NCI-H2227 (cell line): Measurements from ENCODE around the gene BCAS1.

ENCODE experiments used
- DNase-seq: peaks from one replicate; lab custom pipeline; 2025; ENCODE audit not compliant: unreplicated experiment; lab: John Stamatoyannopoulos, UW

The BCAS1 gene

DNA sequence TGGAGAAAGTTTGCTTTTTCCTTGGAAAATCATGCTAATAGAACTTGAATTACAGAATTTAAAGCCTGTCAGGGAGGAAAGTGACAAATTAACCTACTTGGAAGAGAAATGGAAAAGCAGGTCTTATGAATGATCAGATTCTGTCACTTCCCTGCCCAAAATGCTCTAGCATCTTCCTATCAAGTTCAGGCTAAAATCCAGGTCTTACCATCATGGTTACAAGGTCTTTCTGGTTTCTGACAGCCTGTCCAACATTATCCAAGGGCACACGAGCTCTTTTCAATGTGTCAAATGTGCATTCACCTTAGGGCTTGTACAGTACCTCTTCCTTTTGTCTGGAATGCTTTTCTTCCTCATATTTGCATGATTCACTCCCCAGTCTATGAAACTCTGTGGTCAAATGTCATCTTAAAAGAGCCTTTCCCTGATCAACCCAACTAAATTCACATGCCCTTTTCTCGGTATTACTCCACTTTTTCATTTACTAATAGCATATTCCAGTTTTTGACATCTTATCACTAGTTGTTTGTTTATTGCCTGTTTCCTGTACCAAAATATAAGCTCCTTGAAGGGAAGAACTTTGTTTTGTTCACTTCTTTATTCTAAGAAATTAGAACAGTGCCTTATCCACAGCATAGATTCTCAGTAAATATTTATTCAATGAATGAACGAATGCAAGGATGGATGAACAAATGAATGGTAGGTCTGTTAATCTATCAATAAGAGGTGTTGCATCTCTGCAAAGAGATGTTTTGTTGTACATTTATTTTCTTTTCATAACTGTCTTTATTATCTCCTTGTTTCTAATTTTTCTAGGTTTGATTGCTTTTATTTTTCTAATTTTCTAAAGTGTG lies 139.5 kb downstream of the BCAS1 start:
- DNase-seq = no peak

DNA sequence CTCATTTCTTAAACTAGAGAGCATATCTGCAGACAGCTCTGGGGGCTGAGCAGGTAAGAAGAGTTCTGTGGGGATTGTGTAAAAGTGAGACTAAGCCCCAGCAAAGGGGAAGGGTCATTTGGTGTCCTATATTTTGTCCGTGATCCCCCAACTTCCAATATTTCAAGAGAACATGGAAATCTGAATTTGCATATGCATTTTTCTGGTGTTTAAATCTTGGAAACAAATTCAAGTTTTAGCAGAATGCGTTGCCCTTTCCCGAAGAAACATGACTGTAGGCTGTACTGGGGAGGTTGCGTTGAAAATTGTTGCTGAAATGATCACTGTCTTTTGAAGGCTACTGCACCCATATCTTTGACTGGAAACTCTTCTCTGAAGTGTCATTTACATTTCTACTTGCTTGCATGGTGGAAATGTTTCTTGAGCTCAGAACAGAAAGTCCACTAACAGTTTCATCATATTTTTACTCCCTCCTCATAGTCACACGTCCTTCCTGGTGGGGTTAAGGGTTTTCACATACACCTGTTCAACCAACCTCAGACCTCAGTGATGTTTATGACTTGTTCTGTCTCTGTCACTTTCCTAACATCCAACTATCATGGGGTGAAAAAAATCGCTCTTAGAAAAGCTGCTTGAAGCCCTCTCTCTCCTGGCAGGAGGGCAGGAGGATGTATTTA lies 140.3 kb downstream of the BCAS1 start:
- no peak for DNase-seq

DNA sequence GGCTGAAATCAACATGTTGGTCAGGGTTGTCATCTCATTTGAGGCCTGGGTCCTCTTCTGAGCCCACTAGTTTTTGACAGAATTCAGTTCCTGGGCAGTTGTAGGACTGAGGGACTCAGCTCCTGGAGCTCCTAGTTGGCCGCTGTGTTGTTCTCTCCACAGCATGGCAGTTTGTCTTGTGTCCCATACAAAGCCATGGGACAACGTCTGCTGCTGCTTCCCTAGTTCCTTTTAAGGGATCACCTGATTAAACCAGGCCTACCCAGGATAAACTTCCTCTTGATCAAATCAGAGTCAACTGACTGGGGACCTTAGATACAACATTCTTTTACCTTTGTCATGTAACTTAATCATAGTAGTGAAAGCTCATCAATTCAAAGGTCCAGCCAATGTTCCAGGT lies 141.0 kb downstream of the BCAS1 start:
- DNase-seq = no peak

DNA sequence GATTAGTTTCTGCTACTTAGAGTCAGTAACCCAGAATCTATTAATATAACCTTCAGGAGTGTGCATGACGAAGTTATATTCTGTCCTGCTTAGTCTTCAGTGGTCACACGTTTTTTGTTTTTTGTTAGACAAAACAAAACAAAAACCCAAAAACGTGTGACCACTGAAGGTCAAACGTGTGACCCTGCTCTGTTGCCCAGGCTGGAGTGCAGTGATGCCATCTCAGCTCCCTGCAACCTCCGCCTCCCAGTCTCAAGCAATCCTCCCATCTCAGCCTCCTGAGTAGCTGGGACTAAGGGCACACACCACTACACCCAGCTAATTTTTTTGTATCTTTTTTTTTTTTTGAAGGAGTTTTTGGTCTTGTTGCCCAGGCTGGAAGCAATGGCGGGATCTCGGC lies 142.4 kb downstream of the BCAS1 start:
- no peak for DNase-seq

DNA sequence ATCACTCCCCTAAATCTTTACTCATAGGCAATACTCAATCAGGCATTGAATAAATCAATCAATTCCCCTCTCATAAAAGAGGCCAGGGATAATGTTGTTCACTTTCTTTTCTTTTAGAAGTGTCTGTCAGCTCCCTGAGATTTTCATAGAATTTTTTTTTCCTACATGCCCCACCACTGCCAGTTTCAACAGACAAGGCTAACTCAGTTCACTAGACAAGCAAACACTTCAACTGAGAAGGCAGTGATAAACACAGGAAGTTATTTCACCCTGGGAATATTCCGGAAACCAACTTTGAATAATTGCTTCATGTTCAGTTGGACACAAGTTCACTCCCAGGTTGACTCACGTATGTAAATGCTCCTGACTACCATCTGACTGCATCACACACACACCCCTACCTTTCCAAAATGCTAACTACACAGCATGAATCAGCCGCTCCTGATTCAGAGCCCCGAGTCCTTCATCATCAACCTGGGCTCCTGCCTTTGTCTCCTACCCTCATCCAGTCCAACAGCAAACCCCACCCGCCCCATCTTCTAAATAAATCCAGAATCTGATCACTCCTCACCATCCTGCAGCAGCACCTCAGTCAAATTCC lies 143.9 kb downstream of the BCAS1 start:
- no peak for DNase-seq

DNA sequence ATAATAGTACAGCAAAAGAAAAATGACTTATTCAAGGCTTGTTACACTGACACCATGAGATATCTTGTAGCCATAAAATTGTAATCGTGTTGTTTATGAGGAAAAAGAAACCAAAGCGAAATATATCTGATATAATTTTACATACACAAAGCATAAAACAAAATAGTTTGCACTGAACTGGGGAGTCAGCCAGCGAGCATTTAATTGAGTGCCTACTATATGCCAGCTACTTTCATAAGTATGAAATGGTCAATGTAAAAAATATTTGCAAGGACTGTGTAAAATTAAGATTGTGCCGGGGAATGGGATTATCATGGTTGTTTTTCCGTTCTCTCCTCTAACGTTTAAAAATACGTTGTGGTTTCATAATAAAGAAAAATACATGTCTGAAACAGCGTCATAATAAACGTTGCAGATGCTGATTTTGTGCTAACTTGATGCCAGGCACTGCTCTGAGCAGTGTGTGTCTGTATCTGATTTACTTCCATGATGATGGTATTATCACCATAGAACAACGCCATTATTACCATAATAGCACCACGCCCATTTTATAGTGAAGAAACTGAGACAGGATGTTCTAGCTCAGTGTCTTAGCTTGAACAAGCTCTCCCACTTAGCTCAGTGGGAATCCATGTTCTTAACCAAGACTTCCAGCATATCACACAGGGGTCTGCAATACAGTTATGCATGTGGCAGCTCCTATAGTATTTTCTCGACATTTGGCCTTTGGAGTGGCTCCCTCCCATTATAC lies 144.6 kb downstream of the BCAS1 start:
- no peak for DNase-seq

DNA sequence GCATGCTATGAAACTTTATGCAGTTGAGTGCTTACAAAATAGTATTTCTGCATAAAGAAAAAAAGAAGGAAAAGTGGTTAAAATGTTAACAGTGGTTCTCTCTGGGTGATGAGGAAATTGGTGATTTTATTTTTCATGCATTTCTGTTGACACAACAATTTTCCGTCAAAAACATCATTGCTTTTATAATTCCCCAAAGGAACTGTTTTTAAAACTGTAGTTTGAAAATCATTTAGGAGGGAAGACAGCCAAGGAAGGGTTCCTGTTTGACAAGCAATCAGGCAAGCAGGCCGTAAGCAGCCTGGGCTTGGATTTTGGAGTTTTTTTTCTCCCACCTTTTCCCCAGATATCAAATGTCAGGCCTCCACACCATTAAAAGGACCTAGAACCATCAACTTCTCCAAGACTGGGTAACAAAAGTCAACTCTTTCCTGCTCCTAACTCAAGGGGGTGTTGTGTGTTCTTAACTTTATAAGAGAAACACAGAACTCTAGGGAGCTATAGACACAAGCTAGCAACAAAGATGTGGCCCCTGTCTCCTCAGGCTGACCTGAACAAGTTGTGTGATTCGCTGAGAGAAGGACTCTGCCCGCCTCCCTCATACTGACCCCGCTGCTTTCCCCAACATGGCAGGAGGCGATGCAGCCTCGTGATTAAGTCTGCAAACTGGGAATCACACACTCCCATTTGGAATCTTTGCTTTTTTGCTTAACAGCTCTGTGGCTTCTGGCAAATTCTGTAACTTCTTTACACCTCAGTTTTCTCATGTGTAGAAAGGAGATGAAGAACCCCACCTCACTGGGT lies 146.6 kb downstream of the BCAS1 start:
- DNase-seq = no peak

DNA sequence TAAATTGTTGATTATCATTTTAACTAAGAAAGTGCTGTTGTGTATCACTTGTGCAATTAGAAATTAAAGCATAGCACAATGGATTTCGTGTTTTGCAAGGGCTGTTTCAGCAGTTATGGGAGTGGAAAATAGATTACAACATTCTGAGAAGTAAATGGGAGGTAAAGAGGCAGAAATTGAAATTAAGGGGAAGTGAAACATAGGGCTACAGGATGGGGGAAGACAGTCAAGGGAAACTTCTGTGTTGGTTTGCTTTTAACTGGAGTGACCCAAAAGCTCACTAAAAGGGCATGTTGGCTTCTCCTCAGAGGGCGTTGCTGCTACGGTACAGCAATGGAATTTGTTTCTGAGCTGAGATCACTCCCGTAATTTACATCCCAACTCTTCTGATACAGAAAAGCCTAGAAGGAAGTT lies 147.5 kb downstream of the BCAS1 start:
- no peak for DNase-seq

DNA sequence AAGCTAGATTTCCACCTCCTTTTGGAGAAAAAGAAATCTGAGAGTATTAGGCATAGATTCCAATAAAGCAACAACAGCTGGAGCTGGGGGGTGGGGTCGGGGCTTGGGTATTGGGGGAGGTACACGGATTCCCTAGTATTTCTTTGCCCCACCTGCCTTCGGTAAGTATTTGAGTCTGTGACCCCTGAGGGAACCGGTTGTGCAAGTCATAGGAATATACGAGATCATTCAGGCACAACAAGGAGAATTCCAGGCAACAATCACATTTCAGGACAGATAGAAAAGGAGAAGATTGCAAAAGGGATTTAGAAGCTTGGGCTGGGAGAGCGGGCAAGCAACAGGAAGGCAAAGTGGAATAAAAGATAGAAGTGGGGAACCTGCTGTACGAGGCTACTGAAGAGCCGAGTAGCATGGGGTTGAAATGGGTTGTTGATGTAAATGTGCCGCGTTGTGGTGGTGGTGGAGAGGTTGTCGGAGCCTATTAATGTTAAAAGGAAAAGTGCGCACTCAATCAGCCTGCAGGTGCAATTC lies 148.9 kb downstream of the BCAS1 start:
- DNase-seq = no peak

DNA sequence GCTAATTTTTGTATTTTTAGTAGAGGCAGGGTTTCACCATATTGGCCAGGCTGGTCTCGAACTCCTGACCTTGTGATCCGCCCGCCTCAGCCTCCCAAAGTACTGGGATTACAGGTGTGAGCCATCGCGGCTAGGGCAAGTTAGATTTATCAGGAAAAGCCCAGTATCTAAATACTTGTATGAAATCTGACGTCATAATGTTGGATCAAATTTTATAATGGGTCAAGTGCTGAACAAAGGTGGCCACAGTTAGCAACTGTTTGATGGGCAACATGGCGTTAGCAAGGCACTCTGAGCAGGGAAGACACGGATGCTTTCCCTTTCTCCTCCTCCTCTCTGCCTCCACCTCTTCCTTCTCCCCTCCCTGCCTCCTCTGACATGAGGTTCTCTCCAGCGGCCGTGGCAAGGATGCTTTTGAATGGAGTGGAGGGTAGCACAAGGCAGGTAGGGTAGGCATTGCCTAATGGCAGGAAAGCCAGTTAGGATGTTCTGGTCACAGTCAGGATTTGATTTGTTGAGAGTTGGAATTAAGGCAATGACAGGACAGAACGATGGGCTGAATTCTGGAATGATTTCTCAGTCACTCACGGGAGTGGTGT lies 149.6 kb downstream of the BCAS1 start:
- no peak for DNase-seq

DNA sequence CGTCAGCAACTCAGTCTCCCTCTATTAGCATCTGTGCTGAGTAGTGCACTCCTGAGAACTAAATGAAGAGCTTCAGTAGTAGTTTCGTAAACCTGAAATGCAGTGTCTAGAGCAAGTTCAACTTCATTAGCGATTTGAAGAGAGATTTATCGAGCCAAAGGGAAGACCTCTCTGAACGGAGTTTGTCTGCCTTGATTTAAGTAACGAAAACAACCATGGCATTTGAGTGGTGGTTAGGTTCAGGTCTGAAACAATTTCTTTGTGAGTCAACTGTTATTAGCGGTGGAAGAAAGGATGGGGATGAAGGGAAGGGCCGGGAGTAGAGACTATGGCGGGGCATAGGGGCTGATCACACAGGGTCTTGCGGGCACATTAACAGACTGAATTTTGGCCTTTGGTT lies 150.5 kb downstream of the BCAS1 start:
- no peak for DNase-seq

DNA sequence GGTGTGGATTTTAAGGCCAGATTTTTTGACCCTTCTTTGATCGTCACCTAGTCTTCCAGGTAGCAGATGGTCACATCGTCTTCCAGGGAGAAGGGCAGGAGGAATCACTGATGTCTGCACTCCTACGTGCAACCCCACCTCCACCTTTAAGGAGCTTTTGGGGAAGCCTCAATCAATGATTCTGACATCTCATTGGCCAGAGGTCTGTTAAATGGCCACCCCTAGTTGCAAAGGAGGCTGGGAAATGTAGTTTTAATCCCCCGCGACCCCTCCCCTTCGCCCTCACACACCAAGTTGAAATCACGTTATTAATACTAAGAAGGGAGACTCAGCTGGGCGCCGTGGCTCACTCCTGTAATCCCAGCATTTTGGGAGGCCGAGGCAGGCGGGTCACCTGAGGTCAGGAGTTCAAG lies 151.4 kb downstream of the BCAS1 start:
- peak; percentile 21 for DNase-seq

DNA sequence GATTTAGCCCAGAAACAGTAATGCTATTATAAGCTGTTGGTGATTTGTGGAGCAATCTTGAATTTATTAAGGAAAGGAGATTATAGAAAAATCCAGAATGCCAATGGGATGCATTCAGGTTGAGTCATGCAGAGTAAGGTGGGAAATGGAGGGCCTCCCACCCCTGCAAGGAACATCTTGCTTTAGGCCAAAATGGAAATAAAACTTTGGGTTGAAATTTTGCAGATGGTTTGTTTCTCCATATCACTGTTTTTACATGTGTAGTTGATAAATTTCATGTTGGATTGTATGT lies 152.4 kb downstream of the BCAS1 start:
- no peak for DNase-seq

DNA sequence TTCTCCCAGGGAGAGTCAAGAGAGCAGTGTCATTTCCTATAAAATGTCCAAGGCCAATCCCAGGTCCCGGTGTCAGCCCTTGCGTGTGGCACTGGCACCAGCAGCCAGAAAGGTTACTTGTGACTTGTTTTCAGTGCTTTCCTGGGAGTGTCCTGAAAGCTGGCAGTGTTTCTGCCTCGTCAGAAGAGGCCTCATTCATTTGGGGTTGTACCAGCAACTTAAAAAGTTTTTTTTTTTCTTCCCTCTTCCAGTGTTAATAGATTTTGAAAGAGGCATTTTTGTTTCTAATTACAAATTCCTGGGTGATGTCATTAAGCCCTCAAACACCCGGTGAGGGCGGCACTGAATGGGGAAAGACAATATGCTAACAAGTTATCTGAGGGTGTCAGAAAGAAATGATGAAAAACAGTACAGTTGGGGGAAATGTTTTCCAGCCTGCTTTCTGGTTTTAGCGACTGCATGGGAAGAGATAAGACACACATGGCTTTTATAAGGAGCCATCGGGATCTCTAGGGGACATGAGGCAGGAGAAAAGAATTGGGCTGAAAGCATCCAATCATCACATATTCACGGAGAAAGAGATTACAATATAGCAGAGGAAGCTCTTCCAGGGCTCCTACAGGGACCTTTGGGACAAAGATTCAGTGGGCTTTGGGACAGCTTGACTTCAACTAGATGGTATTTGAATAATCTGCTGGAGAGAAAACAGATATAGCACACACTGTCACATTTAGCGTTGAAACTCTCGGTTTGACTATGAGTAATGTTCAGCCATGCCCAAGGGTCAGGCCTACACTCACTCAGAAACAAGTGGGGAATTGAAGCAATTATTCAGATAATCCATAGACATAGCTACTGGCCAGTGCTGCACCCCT lies 153.0 kb downstream of the BCAS1 start:
- DNase-seq = no peak

DNA sequence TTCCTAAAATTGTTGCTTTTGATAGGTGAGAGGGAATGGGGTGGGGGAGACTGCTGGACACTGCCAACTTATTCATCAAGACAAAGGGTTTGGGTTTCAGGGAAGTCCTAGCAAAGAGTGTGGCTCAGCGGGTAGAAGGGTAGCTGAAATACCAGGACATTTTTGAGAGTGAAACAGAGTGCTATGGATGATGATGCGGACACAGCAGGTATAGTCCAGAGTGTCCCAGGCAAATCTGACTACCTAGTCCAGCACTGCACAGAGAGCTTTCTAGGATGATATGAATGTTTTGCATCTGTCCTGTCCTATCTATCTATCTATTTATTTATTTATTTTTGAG lies 154.3 kb downstream of the BCAS1 start:
- DNase-seq = no peak

DNA sequence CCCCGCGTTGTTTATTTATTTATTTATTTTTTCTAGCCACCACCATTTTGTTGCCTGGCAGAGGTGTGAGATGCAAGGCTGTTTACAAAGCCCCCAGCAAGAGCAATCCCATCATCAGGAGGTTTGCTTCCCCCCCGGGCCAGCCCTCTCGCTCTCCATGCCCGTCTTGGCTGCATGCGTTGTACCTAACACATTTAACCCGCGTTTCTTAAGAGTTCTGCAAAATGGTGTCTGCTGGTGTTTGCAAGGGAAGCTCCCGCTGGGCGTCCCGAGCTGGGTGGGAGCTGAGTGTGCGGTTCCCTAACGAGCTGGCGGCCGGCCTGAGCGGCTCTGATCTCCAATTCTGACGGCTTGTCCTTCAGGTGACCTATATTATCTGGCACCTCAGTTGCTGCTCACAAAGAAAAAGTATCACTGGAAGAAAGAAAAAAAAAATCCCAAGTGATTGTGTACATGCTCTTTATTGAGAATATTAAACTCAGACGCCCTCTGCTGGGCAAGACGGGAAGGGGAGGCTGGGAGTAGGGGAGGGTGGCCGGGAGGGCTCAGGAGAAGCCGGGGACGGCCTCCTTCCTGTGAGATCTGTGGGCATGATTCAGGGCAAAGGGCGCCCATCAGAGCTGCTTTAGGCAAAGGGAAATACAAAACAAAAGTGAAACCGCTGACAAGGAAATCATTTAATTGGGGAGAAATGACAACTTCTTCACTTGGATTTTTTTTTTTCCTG lies 154.8 kb downstream of the BCAS1 start:
- DNase-seq = peak; percentile 92

DNA sequence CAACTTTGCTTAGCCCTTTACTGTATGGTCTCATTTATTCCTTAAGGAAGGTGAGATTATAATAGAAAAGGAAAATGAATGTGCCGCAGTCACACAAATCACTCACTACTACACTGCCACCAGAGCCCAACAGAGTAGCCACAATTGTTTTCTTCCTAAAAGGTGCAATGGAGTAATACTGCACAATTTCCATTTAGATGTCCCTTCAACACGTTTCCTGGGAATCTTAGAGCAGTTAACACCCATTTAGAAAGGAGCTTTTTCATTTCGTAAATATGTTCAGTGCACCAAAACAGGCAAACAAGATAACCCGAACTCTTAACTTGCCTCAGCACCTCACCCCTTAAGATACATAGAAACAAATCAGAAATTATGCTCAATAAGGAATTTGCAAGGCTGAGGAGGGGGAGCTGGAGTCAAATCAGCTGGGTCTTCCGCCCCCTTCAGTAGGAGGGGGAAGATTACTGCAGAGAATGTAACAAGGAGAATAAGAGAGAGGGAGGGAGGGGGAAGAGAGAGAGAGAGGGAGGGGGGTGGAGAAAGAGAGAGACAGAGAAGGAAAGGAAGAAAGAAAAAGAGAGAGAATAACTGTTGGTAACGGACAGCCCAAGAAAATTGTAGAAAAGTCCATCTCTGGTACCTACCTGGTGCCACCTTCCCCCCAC lies 155.5 kb downstream of the BCAS1 start:
- peak; percentile 36 for DNase-seq

DNA sequence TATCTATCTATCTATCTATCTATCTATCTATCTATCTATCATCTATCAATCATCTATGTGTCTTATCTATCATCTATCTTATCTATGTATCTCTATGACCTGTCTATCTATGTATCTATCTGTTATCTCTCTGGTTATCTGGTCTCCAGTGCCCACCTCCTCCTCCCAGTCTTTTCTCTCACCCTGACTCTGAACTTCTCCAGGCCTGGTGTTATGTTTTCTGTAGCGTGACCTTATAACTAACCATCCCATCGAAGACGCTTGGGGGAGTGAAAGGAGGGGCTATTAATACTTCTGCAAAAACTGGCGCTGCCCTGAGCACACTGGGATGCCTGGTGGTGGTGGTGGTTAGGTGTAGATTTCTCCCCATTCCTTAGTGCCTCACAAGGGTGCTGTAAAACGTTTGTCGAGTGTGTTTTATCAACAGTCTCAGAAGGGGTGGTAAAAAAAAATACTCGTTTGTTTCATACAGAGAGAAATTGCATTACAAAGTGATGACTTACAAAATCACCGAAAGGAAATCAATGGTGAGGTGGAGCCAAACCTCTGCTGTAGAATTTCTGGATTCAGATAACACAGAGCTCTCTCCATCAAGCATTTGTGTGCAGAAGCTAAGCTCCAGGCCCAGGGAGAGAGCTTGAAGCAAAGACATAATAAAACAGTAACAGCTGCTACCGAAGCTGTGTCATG lies 156.2 kb downstream of the BCAS1 start:
- DNase-seq = no peak
